ENCODE measurements around the gene LILRA5. TPM values are rescaled to one million over a fixed set of nuclear protein-coding genes. Genes with fewer than 3 reads are reported as not detected.
"Not testable (repeated sequence)": the region's sequence is repeated elsewhere in the genome, so short reads cannot be mapped to it uniquely, and the experiment has no call there.

LILRA5 gene
- 0.82 TPM for total RNA-seq

GRCh38 chr19:54312436-54313377 lies at the start of gene LILRA5:
Gene LILRA5 (minus strand): TSS chr19:54313166. CDS start chr19:54313019, 147 bp downstream.
- FAIRE-seq (no peak), DNase-seq (ENCODE audit: low spot score in 2 of 2) (no peak)

- not testable (repeated sequence) for DNase-seq (ENCODE audit: low spot score in 2 of 2); FAIRE-seq
Observed at GRCh38 chr19:54361680-54362422, 48.9 kb upstream of the LILRA5 start.

DNA sequence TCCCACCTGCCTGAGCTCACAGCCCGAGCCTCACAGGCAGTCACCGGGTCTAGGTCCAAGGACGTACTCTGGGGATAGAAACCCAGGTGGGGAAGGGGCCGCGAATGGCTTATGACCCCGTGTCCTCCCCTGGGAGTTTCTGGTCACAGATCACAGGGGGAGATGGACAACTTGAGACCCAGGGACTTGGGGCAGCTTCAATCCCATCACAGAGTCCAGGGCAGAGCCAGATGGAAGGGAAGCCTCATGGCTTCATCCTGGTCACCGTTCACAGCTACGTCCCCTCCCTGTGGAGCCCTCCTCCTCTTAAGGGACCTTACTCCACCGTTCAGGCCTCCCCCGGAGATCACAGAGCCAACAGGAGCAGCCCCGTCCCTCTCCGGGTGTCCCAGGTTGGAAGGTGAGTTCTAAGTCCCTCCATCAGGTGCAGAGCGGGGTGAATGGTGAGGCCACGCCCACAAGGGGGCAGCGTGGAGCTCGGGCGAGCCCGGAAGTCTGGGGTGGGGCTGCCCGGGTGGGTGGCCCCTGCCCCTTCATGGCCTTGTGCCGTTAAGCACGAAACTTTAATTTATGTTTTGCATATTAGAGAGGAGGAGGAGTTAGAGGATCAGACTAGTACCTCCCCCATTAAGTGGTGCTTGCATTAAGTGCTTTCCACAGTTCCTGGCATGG lies 46.3 kb upstream of the LILRA5 start:
- not testable (repeated sequence) for DNase-seq (ENCODE audit: low spot score in 2 of 2); FAIRE-seq

- no peak for FAIRE-seq
- DNase-seq (ENCODE audit: low spot score in 2 of 2), result no peak
Observed at GRCh38 chr19:54357381-54357780, 44.4 kb upstream of the LILRA5 start.

DNA sequence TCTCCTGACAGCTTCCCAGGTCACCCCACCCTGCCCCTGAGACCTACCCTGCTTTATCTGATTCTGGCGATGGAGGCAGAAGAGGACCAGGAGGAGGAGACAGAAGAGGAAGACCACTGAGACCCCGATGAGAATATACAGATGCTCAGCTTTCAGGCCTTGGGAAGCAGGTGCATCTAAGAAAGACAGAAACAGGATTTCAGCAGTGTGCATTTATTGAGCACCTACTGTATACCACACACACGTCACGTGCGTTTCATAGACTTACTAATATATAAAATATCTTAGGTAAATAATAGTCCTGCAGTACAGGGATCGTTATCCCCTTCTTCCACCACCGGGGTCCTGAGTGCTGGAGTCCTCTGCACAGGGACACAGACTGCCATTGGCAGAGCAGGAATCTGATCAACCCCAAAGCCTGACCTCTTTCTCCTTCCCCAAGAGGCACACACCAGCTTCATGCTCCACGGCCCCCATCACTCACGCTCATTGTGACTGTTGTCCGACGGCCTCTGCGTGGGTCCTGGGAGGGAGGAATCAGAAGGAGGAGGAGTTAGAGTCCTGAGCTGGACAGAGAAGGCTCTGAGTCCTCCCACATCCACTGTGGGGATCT lies 43.6 kb upstream of the LILRA5 start:
- no peak for FAIRE-seq
- no peak for DNase-seq (ENCODE audit: low spot score in 2 of 2)

DNA sequence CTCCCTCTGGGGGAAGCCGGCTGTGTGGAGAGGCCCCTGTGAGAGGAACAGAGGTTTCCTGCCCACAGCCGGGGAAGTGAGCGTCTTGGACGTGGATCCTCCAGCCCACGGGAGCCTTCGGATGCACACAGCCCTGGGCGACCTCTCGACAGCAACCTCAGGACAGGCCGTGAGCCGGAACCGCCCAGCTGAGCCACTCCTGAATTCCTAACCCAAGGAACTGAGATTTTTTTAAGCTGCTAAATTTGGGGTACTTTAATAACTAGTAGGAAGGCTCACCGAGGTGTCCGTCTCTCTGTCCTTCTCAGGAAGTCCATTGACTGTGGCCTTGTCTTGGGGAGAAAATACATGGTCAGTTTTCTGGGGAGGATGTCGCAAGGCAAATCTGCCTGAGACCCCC lies 42.7 kb upstream of the LILRA5 start:
- DNase-seq (ENCODE audit: low spot score in 2 of 2), result no peak
- no peak for FAIRE-seq

GRCh38 chr19:54354761-54355160 lies 41.8 kb upstream of the LILRA5 start:
- DNase-seq (ENCODE audit: low spot score in 2 of 2), result no peak
- no peak for FAIRE-seq

DNA sequence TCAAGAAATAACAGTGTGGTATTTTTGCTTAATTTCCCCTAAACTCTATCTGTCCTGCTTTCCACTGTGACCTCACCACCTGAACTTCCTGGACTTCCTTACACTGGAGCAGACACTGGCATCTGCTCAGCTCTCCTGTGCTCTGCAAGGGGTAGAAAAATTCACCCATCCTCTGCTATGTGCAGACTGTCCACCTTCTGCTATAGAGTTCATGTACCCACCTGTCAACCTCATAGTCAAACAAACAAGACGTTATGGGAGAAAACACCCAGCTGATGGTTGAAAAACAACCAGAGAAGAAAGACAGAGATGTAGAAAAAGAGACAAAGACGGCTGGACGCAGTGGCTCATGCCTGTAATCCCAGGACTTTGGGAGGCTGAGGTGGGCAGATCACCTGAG lies 39.6 kb upstream of the LILRA5 start:
- FAIRE-seq, result no peak
- no peak for DNase-seq (ENCODE audit: low spot score in 2 of 2)

DNA sequence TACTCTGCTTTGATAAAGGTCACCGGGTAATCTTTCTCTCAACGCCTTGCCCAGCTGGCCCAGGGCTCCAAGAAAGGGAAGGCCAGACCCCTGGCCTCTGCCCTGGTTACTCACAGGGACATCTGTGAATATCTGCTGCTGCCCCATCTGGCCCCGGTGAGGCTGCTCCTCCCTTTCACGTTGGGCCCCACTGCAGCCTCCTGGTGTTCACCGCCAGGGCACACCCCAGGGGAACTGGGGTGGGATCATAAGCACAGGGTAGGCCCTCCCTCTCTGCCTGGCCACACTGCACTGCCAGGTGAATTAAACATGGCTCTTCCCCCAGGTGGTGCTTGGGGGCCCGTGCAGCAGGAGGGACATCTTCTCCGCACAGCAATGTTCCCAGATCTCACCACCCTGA lies 39.1 kb upstream of the LILRA5 start:
- DNase-seq (ENCODE audit: low spot score in 2 of 2) (no peak), FAIRE-seq (no peak)

- FAIRE-seq, result no peak
- DNase-seq (ENCODE audit: low spot score in 2 of 2), result no peak
Observed at GRCh38 chr19:54351474-54351873, 38.5 kb upstream of the LILRA5 start.

DNA sequence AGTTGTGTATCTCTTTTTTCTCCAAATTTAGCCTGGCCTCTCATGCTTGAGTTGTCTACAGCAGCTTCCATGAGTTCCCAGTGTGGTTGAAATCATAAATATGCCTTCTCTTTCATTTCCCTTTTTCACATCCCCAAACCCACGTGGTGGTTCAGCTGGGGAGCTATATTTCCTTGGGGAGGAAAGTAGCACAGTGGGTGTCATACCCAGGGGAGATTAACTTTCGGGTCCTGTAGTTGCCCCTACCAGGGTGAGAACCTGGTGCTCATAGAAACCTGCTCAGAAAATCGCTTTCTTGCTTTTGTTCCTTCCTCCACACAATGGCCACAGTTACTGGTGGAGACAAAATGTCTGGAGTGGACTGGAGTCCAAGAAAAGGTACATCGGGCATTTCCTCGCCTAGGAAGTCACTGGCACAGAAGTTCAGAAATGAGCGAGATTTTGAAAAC lies 33.0 kb upstream of the LILRA5 start:
- DNase-seq (ENCODE audit: low spot score in 2 of 2) (no peak), FAIRE-seq (no peak)

- FAIRE-seq, result no peak
- DNase-seq (ENCODE audit: low spot score in 2 of 2), result no peak
Observed at GRCh38 chr19:54343868-54344267, 30.9 kb upstream of the LILRA5 start.

GRCh38 chr19:54341295-54341694 lies 28.3 kb upstream of the LILRA5 start:
- FAIRE-seq, result no peak

GRCh38 chr19:54339646-54340358 lies 26.8 kb upstream of the LILRA5 start:
- DNase-seq (ENCODE audit: low spot score in 2 of 2), result no peak
- FAIRE-seq, result no peak

More at GRCh38 chr19:54341295-54341694, 28.3 kb upstream of the LILRA5 start:
- no peak for DNase-seq (ENCODE audit: low spot score in 2 of 2)

DNA sequence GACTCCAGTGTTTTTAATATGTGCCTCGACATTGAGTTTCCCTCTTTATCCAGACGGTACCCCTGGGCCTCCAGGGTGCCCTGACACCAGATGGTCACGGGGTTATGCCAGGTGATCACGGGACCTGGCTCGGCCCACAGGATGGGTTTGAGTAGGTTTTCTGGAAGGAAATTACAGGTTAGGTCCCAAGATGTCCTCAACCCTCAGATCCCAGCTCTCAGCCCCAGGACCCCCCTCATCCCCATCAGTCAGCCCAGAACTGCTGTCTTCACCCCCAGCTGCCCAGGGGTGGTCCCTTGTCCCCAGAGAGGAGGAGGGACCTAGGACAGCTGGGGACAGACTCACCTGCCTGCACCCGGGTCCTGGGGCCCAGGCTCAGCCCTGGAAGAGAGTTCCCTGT lies 25.6 kb upstream of the LILRA5 start:
- DNase-seq (ENCODE audit: low spot score in 2 of 2), result no peak
- FAIRE-seq, result no peak

- FAIRE-seq, result no peak
- no peak for DNase-seq (ENCODE audit: low spot score in 2 of 2)
Observed at GRCh38 chr19:54337858-54338230, 24.9 kb upstream of the LILRA5 start.

GRCh38 chr19:54336893-54337857 lies 24.2 kb upstream of the LILRA5 start:
- FAIRE-seq, result no peak
- no peak for DNase-seq (ENCODE audit: low spot score in 2 of 2)

DNA sequence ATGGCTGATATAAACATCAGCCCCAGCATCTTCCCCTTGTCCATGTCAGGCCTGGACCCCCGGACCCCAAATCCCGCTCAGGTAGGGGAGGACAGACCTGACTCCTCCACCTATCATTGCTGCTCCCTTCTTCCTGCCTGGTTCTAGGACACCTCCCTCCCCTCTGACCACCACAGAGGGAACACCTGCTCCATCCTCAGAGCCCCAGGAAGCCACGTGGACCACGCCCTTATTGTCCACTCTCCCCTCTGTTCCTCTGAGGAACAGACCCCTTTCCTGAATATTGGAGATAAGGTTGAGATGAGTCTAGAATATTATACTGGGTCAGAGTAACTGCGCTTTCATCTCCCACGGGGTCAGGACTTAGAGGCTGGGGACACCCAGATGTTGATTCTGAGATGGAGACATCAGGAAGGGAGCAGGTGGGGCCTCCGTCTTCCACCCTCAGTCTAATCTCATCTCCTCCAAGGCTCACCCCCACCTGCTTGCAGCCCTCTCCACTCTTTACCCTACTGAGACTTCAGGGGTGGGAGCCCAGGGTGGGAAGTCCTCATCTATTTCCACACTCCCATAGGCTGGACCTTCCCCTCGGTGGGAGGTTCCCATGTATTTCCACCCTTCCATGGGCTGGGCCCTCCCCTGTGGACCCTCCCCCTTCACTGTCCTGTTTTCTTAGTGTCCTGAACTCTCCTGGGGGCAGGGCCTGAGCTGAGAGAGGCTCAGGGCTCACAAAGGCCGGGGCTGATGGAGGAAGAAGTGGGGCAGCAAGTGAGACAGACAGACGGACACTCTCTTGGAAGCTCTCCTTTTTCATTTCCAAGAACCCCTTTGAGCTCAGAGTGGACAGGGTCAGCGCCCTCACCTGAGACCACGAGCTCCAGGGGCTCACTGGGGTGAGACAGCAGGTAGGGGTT lies 23.3 kb upstream of the LILRA5 start:
- FAIRE-seq, result no peak
- no peak for DNase-seq (ENCODE audit: low spot score in 2 of 2)
